ENCODE measurements around the gene TMEM120B.
A peak's percentile ranks its signal among the peaks of the same experiment; 100 is the strongest.

Gene TMEM120B

GRCh38 chr12:121802843-121803698, 90.5 kb downstream of the TMEM120B start:
- peak; percentile 97 for DNase-seq
- peaks cover 54% of the 10 kb centered on the region for H3K79me2 ChIP-seq (ENCODE audit: control insufficient read depth, insufficient read depth, low read length)
- peak overlapping the region; percentile 94 for H2BK5ac ChIP-seq (ENCODE audit: low read length)
- H3K9ac ChIP-seq (ENCODE audit: low read length) = peak overlapping the region; percentile 99
- peak overlapping the region; percentile 97 for H3K18ac ChIP-seq (ENCODE audit: low read length)
- H2BK15ac ChIP-seq (replicated peaks; ENCODE audit: low read depth) = no peak overlapping the region
- peak overlapping the region; percentile 93 for H2BK120ac ChIP-seq (ENCODE audit: low read depth, low read length)
- H3K4me1 ChIP-seq (ENCODE audit: control insufficient read depth, low read depth, low read length) = peaks cover 5% of the 10 kb centered on the region
- no peak overlapping the region for H4K5ac ChIP-seq (ENCODE audit: low read length)
- H3K4ac ChIP-seq (ENCODE audit: low read depth, low read length) = peak overlapping the region; percentile 99
- H3K23ac ChIP-seq (ENCODE audit: low read length) = peak overlapping the region; percentile 29
- H3K27me3 ChIP-seq (ENCODE audit: insufficient read depth, low read length, poor library complexity) = no peaks in the 10 kb centered on the region
- peak overlapping the region; percentile 95 for H3K4me2 ChIP-seq (ENCODE audit: low read length)
- peak overlapping the region; percentile 93 for H4K8ac ChIP-seq (ENCODE audit: low read depth, low read length)
- WGBS (ENCODE audit: extremely low coverage, insufficient coverage, low lambda C conversion rate) = no CpG with 5 or more reads among the region's 65 CpGs
- no peak overlapping the region for H2AK5ac ChIP-seq (ENCODE audit: low read length)
- H3K4me3 ChIP-seq (ENCODE audit: low read length) = peak overlapping the region; percentile 87
- H3K27ac ChIP-seq (ENCODE audit: low read depth, low read length) = peak overlapping the region; percentile 90
- H3K56ac ChIP-seq (ENCODE audit: low read length) = peak overlapping the region; percentile 94
- no peaks in the 10 kb centered on the region for H3K36me3 ChIP-seq (ENCODE audit: control insufficient read depth, insufficient read depth, low read length)
- peaks cover 5% of the 10 kb centered on the region for H3K79me1 ChIP-seq (ENCODE audit: low read length)

- Histone ChIP-seq H3K4me2 (ENCODE audit: low read length) (peak within 1 kb of the TSS; percentile 95), H3K4me3 (ENCODE audit: low read length) (peak within 1 kb of the TSS; percentile 75), H4K5ac (ENCODE audit: low read length) (no peak within 1 kb of the TSS), H3K36me3 (ENCODE audit: control insufficient read depth, insufficient read depth, low read length) (no peaks in the 10 kb centered on the region), H3K4ac (ENCODE audit: low read depth, low read length) (peak within 1 kb of the TSS; percentile 99), H3K4me1 (ENCODE audit: control insufficient read depth, low read depth, low read length) (peaks cover 2% of the 10 kb centered on the region), H3K79me1 (ENCODE audit: low read length) (peaks cover 9% of the 10 kb centered on the region), H3K18ac (ENCODE audit: low read length) (peak within 1 kb of the TSS; percentile 97), H3K23ac (ENCODE audit: low read length) (peak within 1 kb of the TSS; percentile 29), H2BK5ac (ENCODE audit: low read length) (peak within 1 kb of the TSS; percentile 81), H2AK5ac (ENCODE audit: low read length) (no peak within 1 kb of the TSS), H3K79me2 (ENCODE audit: control insufficient read depth, insufficient read depth, low read length) (peaks cover 53% of the 10 kb centered on the region), H3K27ac (ENCODE audit: low read depth, low read length) (peak within 1 kb of the TSS; percentile 90), H2BK15ac (replicated peaks; ENCODE audit: low read depth) (peak within 1 kb of the TSS; percentile 59), H4K8ac (ENCODE audit: low read depth, low read length) (peak within 1 kb of the TSS; percentile 93), H2BK120ac (ENCODE audit: low read depth, low read length) (peak within 1 kb of the TSS; percentile 93), H3K9ac (ENCODE audit: low read length) (peak within 1 kb of the TSS; percentile 99), H3K27me3 (ENCODE audit: insufficient read depth, low read length, poor library complexity) (no peaks in the 10 kb centered on the region), H3K56ac (ENCODE audit: low read length) (peak within 1 kb of the TSS; percentile 94)
- WGBS (ENCODE audit: extremely low coverage, insufficient coverage, low lambda C conversion rate) = no CpG with 5 or more reads among the region's 74 CpGs
- peak; percentile 80 for DNase-seq
Observed at GRCh38 chr12:121803861-121804416, 91.4 kb downstream of the TMEM120B start, which contains the start of gene SETD1B. Gene SETD1B (plus strand): TSS chr12:121804009. CDS start chr12:121804738, 729 bp downstream.

GRCh38 chr12:121804417-121805111, 92.0 kb downstream of the TMEM120B start:
- H3K79me2 ChIP-seq (ENCODE audit: control insufficient read depth, insufficient read depth, low read length) = peaks cover 54% of the 10 kb centered on the region
- H3K18ac ChIP-seq (ENCODE audit: low read length) = peak overlapping the region; percentile 97
- no CpG with 5 or more reads among the region's 63 CpGs for WGBS (ENCODE audit: extremely low coverage, insufficient coverage, low lambda C conversion rate)
- peak overlapping the region; percentile 90 for H3K27ac ChIP-seq (ENCODE audit: low read depth, low read length)
- peak overlapping the region; percentile 82 for H3K56ac ChIP-seq (ENCODE audit: low read length)
- peak overlapping the region; percentile 46 for H3K4me2 ChIP-seq (ENCODE audit: low read length)
- peak overlapping the region; percentile 99 for H3K4ac ChIP-seq (ENCODE audit: low read depth, low read length)
- H3K4me1 ChIP-seq (ENCODE audit: control insufficient read depth, low read depth, low read length) = no peaks in the 10 kb centered on the region
- peak overlapping the region; percentile 99 for H3K9ac ChIP-seq (ENCODE audit: low read length)
- no peaks in the 10 kb centered on the region for H3K27me3 ChIP-seq (ENCODE audit: insufficient read depth, low read length, poor library complexity)
- peaks cover 12% of the 10 kb centered on the region for H3K79me1 ChIP-seq (ENCODE audit: low read length)
- H2BK120ac ChIP-seq (ENCODE audit: low read depth, low read length) = peak overlapping the region; percentile 63
- H4K5ac ChIP-seq (ENCODE audit: low read length) = no peak overlapping the region
- no peak overlapping the region for H4K8ac ChIP-seq (ENCODE audit: low read depth, low read length)
- no peak overlapping the region for H2BK5ac ChIP-seq (ENCODE audit: low read length)
- H3K36me3 ChIP-seq (ENCODE audit: control insufficient read depth, insufficient read depth, low read length) = no peaks in the 10 kb centered on the region
- H3K4me3 ChIP-seq (ENCODE audit: low read length) = peak overlapping the region; percentile 70
- no peak overlapping the region for H2AK5ac ChIP-seq (ENCODE audit: low read length)
- peak; percentile 44 for DNase-seq
- H3K23ac ChIP-seq (ENCODE audit: low read length) = no peak overlapping the region
- H2BK15ac ChIP-seq (replicated peaks; ENCODE audit: low read depth) = peak overlapping the region; percentile 59

- WGBS (ENCODE audit: extremely low coverage, insufficient coverage, low lambda C conversion rate) = no CpG with 5 or more reads among the region's 45 CpGs
- Histone ChIP-seq H2BK5ac (ENCODE audit: low read length) (no peak overlapping the region), H3K36me3 (ENCODE audit: control insufficient read depth, insufficient read depth, low read length) (no peaks in the 10 kb centered on the region), H3K4me1 (ENCODE audit: control insufficient read depth, low read depth, low read length) (no peaks in the 10 kb centered on the region), H2BK15ac (replicated peaks; ENCODE audit: low read depth) (no peak overlapping the region), H4K5ac (ENCODE audit: low read length) (no peak overlapping the region), H3K27ac (ENCODE audit: low read depth, low read length) (no peak overlapping the region), H3K56ac (ENCODE audit: low read length) (peak overlapping the region; percentile 82), H3K79me1 (ENCODE audit: low read length) (peaks cover 12% of the 10 kb centered on the region), H3K4me2 (ENCODE audit: low read length) (peak overlapping the region; percentile 67), H3K18ac (ENCODE audit: low read length) (peak overlapping the region; percentile 97), H3K23ac (ENCODE audit: low read length) (no peak overlapping the region), H3K9ac (ENCODE audit: low read length) (peak overlapping the region; percentile 99), H3K4ac (ENCODE audit: low read depth, low read length) (peak overlapping the region; percentile 99), H2AK5ac (ENCODE audit: low read length) (no peak overlapping the region), H4K8ac (ENCODE audit: low read depth, low read length) (no peak overlapping the region), H3K27me3 (ENCODE audit: insufficient read depth, low read length, poor library complexity) (no peaks in the 10 kb centered on the region), H3K79me2 (ENCODE audit: control insufficient read depth, insufficient read depth, low read length) (peaks cover 60% of the 10 kb centered on the region), H3K4me3 (ENCODE audit: low read length) (peak overlapping the region; percentile 70), H2BK120ac (ENCODE audit: low read depth, low read length) (peak overlapping the region; percentile 63)
- DNase-seq = peak; percentile 68
Observed at GRCh38 chr12:121805171-121806008, 92.8 kb downstream of the TMEM120B start.

- no peak overlapping the region for H3K18ac ChIP-seq (ENCODE audit: low read length)
- H3K23ac ChIP-seq (ENCODE audit: low read length) = no peak overlapping the region
- peak overlapping the region; percentile 59 for H3K56ac ChIP-seq (ENCODE audit: low read length)
- H3K4me1 ChIP-seq (ENCODE audit: control insufficient read depth, low read depth, low read length) = peaks cover 5% of the 10 kb centered on the region
- peak overlapping the region; percentile 25 for H3K4me2 ChIP-seq (ENCODE audit: low read length)
- H3K9ac ChIP-seq (ENCODE audit: low read length) = peak overlapping the region; percentile 66
- H4K5ac ChIP-seq (ENCODE audit: low read length) = no peak overlapping the region
- H3K27me3 ChIP-seq (ENCODE audit: insufficient read depth, low read length, poor library complexity) = no peaks in the 10 kb centered on the region
- H4K8ac ChIP-seq (ENCODE audit: low read depth, low read length) = no peak overlapping the region
- H2BK15ac ChIP-seq (replicated peaks; ENCODE audit: low read depth) = no peak overlapping the region
- H2BK5ac ChIP-seq (ENCODE audit: low read length) = no peak overlapping the region
- H2AK5ac ChIP-seq (ENCODE audit: low read length) = no peak overlapping the region
- H2BK120ac ChIP-seq (ENCODE audit: low read depth, low read length) = no peak overlapping the region
- no peak overlapping the region for H3K4me3 ChIP-seq (ENCODE audit: low read length)
- H3K27ac ChIP-seq (ENCODE audit: low read depth, low read length) = no peak overlapping the region
- peaks cover 18% of the 10 kb centered on the region for H3K79me1 ChIP-seq (ENCODE audit: low read length)
- no peak overlapping the region for H3K4ac ChIP-seq (ENCODE audit: low read depth, low read length)
- no CpG with 5 or more reads among the region's 16 CpGs for WGBS (ENCODE audit: extremely low coverage, insufficient coverage, low lambda C conversion rate)
- H3K36me3 ChIP-seq (ENCODE audit: control insufficient read depth, insufficient read depth, low read length) = peaks cover 2% of the 10 kb centered on the region
- peaks cover 64% of the 10 kb centered on the region for H3K79me2 ChIP-seq (ENCODE audit: control insufficient read depth, insufficient read depth, low read length)
- no peak for DNase-seq
Observed at GRCh38 chr12:121806009-121806545, 93.5 kb downstream of the TMEM120B start.
